GM19351 (cell line): ENCODE results near the gene SUSD2.
"Not testable (repeated sequence)": the region's sequence is repeated elsewhere in the genome, so short reads cannot be mapped to it uniquely, and the experiment has no call there.

Source experiments
- ATAC-seq: cut with Tn5 transposase; IDR thresholded peaks from one replicate; pipeline ENCODE4 v1.9.1; 2021; ENCODE audit warnings: mild to moderate bottlenecking, moderate library complexity; ENCODE audit not compliant: unreplicated experiment

Gene SUSD2

GRCh38 chr22:24181088-24181995, at the start of gene SUSD2:
TSS of gene SUSD2 (plus strand) at chr22:24181487. CDS start at chr22:24181520, 33 bp downstream.
- no peak for ATAC-seq

GRCh38 chr22:24133187-24133965, 47.9 kb upstream of the SUSD2 start:
- no peak for ATAC-seq

- ATAC-seq = no peak
Measured at GRCh38 chr22:24134090-24134846, 47.0 kb upstream of the SUSD2 start.

- not testable (repeated sequence) for ATAC-seq
Measured at GRCh38 chr22:24136533-24136932, 44.8 kb upstream of the SUSD2 start.

- ATAC-seq = no peak
Measured at GRCh38 chr22:24137595-24137994, 43.7 kb upstream of the SUSD2 start.

- ATAC-seq = no peak
Measured at GRCh38 chr22:24138649-24139420, 42.5 kb upstream of the SUSD2 start.

- ATAC-seq = no peak
Measured at GRCh38 chr22:24140357-24140756, 40.9 kb upstream of the SUSD2 start.

GRCh38 chr22:24141586-24141985, 39.7 kb upstream of the SUSD2 start:
- no peak for ATAC-seq

- ATAC-seq = no peak
Measured at GRCh38 chr22:24142241-24142640, 39.0 kb upstream of the SUSD2 start.

- no peak for ATAC-seq
Measured at GRCh38 chr22:24142831-24143230, 38.5 kb upstream of the SUSD2 start.

GRCh38 chr22:24144056-24144777, 37.1 kb upstream of the SUSD2 start:
- ATAC-seq = no peak

- no peak for ATAC-seq
Measured at GRCh38 chr22:24144778-24145085, 36.6 kb upstream of the SUSD2 start.

- no peak for ATAC-seq
Measured at GRCh38 chr22:24145446-24146193, 35.7 kb upstream of the SUSD2 start.

- ATAC-seq = peak; percentile 43
Measured at GRCh38 chr22:24146194-24146616, 35.1 kb upstream of the SUSD2 start.

GRCh38 chr22:24146791-24147353, 34.4 kb upstream of the SUSD2 start:
- ATAC-seq = no peak

GRCh38 chr22:24147666-24148065, 33.6 kb upstream of the SUSD2 start:
- no peak for ATAC-seq

- no peak for ATAC-seq
Measured at GRCh38 chr22:24148266-24149197, 32.8 kb upstream of the SUSD2 start.

GRCh38 chr22:24149198-24149590, 32.1 kb upstream of the SUSD2 start:
- no peak for ATAC-seq
